ENCODE data around the gene ATP5PD. TPM values are rescaled to one million over a fixed set of nuclear protein-coding genes. Genes with fewer than 3 reads are reported as not detected.
A peak's percentile ranks its signal among the peaks of the same experiment; 100 is the strongest.
"Not testable (repeated sequence)": the region's sequence is repeated elsewhere in the genome, so short reads cannot be mapped to it uniquely, and the experiment has no call there.

Gene ATP5PD
- total RNA-seq, 1 donor from 2014 or later = 188 TPM

DNA sequence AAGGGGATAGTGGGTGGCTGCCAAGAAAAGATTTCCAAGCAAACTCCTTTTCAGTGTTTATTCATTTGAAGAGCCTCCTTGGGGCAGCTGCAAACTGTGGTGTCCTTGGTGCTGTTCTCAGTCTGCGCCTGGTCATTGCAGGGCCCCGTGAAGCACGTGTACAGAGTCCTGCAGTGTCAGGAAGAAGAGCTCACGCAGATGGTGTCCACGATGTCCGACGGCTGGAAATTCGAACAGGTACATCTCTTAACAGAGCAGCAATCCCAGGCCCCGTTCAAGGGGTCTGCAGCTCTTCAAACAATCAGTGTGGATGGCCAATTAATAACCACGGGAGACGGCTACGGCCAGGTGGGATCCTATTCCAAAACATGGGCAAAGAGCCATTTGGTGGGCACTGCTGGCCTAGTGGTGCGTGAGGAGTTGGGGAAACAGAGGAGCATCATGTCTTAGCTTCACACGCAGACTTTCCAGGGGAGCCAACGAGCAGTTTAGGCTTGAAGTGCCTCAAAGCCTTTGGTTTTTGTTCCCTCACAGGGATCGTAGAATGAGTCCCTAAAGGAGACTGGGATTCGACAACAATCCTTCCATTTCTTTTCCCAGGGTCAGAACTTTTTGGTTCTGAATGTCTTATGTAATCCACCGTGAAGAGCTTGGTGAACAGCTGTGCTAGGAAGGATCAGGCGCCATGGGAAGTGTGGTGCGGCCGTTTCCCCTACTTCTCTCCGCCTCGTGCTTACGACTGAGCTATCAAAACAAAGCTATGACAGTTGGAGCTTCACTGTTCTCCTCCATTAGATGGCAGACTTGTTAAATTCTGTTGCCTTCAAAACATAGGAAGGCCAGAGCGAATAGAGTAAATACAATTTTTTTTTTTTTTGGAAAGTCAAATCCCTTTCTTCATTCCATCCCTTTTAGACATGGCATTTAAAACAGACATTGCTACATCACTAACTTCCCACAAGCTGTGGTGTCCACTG is 12.9 kb upstream of the ATP5PD start:
- DNase-seq (ENCODE audit: low read depth in 2 of 2) = peak; percentile 78 to 84

DNA sequence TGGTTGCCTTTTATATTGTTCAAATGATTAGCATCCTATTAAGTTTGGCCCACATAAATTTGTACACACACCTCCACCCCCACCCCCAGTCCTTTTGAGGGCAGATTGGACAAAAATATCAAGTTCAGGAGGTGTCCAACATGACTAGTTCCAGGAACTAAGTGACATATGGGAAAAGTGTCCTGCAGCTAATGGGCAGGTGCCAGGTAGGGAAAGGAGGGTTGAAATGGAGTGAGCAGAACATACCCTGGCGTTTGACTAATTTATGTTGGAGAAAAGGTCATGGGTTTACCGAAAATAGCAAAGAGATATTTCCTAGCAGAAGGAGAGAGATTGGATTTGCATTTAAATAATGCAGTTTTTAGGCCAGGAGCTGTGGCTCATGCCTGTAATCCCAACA is 5.2 kb upstream of the ATP5PD start:
- no peak for DNase-seq (ENCODE audit: low read depth in 2 of 2)

DNA sequence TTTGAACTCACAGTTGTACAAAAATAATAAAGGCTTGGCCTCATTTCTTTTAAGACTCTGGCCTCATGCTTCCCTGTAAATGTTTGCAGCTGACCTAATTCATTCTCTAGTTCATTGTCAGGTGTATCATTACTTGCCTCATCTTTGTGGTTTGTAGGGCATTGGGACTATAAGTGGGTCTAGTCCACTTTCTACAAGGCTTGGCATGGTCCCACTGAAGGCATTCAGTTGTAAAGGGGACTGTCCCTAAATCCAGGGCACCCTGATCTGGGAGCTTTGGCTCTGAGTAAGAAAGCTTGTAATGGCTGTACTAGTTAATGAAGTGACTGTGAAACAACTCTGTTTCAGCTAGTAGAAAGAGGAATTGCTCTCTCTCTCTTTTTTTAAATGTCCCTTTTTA is 2.9 kb upstream of the ATP5PD start:
- no peak for DNase-seq (ENCODE audit: low read depth in 2 of 2)

DNA sequence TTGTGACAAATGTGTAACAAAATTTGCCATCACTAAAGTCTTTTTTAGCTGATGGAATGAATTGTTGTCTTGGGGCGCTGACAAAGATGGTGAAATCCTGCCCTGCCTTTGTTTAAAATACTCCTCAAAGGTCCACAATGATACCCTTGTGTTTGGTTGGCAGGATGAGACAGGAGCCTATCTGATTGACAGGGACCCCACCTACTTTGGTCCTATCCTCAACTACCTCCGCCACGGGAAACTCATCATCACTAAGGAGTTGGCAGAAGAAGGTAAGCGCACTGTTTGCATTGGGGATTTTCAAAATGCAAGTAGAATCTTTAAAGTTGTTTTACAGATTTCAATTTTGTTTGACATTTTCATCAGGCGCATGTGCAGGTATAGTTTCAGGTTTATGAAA is 2.3 kb upstream of the ATP5PD start:
- no peak for DNase-seq (ENCODE audit: low read depth in 2 of 2)

DNA sequence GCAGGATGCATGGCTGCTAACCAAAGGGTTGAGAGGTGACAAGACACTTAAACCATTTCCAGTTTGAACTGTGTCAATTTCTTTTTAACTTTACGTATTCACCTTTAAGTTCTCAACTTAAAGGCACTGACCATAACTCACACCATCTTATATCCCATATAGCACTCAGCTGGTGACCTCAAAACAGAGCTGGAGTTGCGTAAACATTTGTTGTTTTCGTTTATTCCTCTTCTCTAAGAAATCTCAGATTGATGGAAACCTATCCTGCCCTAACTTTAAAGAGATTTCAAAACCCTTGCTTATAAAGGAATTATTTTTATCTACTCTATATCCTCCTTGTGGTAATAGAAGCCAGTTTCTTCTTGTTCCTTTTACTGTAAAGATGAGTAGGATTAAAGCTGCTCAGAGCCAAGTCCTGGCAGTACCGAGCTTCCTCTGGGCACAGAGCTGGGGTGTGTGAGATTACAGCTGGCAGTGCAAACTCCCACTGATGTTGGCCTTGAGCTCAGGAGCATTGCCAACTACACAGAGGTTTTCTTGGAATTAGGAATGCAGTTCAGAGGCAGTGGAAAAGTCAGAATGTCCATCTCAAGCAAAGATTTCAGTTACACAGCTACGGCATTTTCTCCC is 1.6 kb upstream of the ATP5PD start:
- no peak for DNase-seq (ENCODE audit: low read depth in 2 of 2)

DNA sequence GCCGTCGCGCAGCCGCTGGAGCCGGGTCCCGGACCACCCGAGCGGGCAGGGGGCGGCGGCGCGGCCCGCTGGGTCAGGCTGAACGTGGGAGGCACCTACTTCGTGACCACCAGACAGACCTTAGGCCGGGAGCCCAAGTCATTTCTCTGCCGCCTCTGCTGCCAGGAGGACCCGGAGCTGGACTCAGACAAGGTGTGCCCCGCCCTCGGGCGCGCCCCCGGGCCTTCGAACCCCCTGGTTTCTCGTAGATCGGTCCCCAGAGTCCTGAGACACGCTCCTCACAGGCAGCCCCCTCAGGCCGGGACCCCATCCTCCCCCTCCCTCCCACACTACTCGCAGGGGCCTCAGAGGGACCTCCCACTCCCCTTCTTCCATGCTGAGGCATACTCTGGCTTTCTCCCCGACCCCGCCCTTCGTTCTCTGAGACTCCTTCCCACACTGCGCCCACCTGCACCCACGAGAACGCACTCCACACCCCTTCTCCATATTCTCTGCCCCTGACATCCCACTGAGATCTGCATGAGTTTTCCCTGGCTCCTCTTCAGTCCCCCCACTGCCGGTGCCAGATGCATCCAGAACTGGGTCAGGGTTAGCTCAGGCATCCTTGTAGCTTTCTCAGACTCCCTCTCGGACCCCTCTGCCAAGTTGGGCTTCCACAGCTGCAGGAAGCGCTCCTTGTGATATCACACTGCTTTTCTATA is 779 bp upstream of the ATP5PD start:
- DNase-seq (ENCODE audit: low read depth in 2 of 2) = peak in 1 of 2 donors; percentile 13

DNA sequence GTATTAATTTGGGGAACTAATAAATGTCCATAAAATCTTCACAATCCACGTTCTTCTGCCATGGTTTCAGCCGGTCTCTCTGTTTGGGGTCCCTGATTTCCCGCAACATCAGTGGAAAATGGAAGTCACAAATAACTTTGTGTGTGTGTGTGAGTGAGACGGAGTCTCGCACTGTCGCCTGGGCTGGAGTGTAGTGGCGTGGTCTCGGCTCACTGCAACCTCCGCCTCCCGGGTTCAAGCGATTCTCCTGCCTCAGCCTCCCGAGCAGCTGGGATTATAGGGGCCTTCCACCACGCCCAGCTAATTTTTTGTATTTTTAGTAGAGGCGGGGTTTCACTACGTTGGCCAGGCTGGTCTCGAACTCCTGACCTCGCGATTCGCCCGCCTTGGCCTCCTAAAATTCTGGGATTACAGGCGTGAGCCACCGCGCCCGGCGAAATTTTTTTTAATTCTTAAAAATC is 793 bp downstream of the ATP5PD start:
- not testable (repeated sequence) for DNase-seq (ENCODE audit: low read depth in 2 of 2)

DNA sequence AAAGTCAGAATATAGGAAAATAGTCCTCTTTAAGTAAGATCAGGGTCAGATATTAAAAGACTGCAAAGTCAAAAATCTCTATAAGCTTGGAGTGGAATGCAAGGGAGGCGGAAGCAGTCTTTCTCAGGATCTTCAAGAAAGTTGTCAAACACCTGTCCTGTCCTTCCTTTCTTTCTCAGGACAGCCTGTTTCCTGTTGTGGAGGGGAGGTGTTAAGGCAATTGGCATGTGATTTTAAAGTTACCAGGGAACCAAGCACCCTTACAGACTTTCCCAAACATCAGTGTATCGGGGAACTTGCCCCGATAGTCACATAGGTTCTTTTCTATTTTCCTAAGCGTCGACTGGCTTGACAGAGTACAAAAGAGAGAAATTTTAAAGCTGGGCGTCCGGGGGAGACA is 2.1 kb downstream of the ATP5PD start:
- no peak for DNase-seq (ENCODE audit: low read depth in 2 of 2)

DNA sequence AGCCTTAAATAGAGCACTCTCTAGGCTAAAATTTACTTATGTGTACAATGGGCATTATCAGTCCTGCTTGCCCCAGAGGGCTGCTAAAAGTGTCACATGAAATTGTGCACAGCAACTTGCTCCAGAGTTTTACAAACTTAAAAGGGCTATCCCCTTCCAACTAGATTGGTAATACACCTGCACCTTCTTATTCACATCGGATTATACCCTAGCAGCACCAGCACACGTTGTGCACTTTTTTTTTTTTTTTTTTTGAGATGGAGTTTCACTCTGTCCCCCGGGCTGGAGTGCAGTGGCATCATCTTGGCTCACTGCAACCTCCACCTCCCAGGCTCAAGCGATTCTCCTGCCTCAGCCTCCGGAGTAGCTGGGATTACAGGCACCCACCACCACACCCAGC is 3.0 kb downstream of the ATP5PD start:
- not testable (repeated sequence) for DNase-seq (ENCODE audit: low read depth in 2 of 2)

DNA sequence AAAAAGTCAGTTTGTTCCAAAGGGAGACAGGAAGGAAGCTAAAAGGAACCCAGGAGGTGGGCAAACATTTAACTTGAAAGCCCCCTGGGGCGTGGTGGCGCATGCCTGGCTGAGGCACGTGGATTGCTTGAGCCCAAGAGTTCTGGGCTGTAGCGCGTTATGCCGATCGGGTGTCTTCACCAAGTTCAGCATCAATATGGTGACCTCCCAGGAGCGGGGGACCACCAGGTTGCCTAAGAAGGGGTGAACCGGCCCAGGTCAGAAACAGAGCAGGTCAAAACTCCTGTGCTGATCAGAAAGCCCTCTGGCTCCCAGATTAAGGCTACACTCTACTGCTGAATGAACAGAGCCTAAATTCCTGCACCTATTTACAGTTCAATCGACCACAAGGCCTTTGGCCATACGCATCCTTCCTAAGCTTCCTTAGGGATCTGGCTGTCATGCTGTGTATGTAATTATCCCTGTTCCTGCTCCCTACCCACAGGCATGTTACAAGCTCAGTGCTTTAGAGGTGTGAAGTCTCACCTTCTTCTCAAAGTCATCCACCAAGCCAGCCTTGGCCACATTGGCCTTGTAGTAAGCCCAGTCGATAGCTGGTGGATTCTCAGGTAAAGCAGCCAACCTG is 5.0 kb downstream of the ATP5PD start:
- no peak for DNase-seq (ENCODE audit: low read depth in 2 of 2)

DNA sequence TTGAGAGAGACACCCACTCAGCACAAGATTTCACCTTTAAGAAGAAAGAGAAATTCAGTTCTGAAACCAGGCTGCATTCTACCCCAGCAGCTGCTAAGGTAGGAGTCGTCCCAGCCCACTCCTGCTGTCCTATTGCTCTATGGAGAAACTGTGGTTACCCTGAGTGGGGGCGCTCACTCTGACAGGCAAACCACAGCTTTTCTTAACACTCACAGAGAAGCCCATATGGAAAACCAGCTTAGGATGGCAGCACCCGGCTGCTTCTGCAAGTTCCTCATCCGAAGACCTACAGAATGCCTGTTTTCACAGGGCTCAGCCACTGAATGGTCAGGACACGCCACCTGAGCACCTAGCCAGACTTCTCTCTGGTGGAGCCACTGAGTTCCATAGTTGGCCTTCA is 7.5 kb downstream of the ATP5PD start:
- no peak for DNase-seq (ENCODE audit: low read depth in 2 of 2)

DNA sequence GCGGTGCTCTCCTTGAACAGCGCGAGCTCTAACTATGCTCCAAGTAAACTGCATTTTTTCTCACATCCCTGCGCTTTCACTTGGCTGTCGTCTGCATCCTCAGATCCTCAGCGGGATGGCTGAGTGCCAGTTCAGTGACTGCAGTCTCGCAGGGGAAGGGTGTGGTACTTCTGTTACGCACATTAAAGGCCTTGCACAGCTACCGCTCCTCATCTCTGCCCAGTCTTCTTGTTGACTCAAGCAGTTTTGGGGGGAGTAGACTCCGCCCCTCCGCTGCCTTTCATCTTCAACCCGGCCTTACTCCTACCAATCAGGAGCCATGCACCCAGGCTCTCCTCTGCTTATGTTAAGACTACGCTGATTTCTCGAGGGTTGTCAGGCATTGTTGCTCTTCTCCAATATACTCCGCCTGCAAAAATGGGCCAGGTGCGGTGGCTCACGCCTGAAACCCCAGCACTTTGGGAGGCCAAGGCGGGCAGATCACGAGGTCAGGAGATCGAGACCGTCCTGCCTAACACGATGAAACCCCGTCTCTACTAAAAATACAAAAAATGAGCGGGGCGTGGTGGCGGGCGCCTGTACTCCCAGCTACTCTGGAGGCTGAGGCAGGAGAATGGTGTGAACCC is 10.0 kb downstream of the ATP5PD start:
- peak in 1 of 2 donors; percentile 77 for DNase-seq (ENCODE audit: low read depth in 2 of 2)

DNA sequence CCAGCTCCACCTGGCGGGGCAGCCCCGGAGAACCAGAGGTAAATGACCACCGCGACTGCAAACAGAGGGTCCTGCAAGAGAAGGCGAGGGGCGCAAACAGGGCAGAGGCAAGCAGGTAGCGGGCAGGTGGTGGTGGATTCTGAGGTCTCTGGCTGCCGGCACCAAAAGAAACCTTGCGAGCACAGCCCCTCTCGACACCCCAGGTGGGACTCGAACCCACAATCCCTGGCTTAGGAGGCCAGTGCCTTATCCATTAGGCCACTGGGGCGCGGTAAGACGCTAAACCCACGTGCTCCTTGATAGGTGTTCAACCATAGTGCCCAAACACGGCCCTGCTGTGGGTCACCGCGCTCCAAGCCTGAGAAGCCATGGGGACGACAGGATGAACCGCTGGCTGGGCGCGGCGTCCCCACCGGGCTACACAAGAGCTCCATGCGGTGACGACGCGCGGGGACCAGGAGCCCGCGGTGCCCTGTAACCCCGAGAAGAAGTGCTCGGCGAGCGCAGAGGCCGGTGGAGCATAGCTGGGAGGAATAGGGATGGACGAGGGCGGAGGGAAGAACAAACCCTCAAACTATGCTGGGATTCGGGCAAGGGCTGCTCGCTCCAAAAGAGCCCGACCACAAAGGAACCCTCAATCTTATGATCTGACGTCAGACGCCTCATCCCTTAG is 12.4 kb downstream of the ATP5PD start:
- peak; percentile 78 to 89 for DNase-seq (ENCODE audit: low read depth in 2 of 2)

DNA sequence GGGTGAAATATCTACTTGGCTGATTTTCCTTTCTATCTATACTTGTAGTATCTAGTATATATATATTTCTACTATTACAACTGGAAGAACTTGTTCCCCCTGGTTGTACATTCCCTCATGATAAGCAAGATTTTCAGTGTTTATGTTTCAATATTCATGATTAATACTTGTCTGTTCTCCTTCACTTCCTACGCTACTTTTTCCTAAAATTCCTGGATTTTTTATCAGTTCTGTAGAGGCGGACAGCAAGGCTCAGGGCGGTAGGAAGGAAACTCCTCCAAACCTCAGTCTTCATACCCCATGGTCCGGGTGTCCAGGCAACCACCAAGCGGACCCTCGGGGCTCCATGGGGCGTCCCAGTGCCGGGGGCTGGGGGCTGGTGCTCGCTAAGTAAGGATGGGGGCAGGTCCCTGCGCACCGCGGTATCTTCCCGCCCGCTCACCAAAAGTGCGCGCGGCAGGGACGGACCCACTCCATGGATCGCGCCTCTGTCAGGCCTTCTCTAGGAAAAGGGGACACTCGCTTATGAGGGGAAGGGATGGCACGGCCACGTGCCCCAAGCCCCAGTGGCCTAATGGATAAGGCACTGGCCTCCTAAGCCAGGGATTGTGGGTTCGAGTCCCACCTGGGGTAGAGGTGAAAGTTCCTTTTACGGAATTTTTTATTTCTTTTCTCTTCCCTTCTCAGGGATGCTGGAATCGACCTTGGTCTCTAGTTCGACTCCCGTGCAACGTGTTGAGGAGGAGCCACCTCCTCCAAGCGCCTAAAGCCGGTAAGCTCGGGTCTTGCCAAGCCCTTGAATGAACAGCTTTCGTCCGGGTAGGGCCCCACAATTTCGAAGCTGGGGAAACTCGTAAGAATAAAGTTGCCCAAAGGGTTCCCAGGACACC is 13.2 kb downstream of the ATP5PD start:
- DNase-seq (ENCODE audit: low read depth in 2 of 2) = peak; percentile 83 to 90

DNA sequence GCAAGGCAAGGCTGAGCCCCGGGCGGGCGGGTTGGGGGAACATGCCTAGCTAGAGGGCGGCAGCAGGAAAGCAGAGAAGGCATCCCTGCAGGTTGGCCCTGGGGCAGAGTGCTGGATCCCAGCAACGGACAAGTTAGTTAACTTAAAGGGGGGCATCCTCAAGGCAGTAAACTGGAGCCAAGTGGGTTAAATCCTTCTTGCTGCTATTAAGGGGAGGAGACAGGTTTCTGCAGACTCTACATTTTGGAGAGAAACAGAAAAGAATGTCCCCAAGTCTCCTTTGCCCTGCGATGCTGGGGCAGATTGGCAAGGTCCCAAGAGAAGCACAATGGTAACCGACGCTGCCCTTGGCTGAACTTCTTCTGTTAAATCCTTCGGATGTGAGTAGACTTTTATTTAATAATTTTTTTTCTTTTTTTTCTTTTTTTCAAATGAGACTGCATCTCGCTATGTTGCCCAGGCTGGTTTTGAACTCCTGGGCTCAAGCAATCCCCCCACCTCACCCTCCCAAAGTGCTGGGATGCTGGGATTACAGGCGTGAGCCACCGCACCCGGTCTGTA is 14.0 kb downstream of the ATP5PD start:
- peak in 1 of 2 donors; percentile 18 for DNase-seq (ENCODE audit: low read depth in 2 of 2)

DNA sequence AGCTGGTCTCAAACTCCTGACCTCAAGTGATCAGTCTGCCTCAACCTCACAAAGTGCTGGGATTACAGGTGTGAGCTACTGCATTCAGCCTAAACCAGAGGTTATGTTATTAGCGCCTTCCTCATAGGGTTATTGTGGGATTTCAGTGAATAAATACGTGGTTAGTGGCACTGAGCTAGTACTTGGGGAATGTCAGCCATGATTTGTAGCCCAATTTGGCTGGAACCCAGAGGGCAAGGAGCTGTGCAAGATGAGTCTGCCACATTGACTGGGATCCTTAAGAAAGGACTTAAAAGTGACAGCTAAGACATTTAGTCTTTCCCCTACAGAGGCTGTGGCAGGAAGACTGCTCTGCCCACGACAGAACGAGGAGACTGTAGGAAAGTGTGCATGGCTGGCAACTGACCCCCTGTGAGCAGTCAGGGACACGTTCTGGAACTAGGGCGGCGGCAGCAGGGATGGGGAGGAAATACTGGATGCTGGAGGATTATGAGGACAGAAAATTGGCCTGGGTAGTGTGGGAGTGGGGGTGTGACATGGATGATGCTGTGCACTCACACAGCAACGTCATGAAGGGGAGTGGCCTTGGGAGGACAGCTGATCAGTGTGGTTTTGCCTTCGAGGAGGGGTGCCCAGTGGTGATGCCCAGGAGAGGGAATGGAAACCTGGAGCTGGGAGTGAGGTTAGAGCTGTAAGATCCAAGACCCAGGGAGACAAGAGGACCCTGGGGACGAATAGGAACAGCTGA is 14.6 kb downstream of the ATP5PD start:
- peak; percentile 69 to 71 for DNase-seq (ENCODE audit: low read depth in 2 of 2)

DNA sequence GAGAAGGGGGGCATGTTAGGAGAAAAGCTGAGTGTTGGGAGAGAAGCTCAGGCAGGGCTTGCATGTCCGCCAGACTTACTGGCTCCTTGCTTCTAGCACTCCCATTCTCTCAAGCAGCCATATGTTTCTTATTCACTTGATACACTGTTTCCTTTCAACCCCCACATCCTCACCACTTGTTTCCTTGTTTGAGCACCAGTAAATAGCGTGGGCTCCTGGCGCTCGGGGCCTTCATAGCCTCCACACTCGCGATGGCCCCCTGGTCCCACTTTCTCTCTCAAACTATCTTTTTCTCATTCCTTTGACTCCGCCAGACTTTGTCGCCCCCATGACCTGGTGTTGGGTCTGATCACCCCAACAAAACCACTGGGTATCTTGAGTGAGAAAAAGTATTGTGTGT is 16.6 kb downstream of the ATP5PD start:
- DNase-seq (ENCODE audit: low read depth in 2 of 2) = no peak

DNA sequence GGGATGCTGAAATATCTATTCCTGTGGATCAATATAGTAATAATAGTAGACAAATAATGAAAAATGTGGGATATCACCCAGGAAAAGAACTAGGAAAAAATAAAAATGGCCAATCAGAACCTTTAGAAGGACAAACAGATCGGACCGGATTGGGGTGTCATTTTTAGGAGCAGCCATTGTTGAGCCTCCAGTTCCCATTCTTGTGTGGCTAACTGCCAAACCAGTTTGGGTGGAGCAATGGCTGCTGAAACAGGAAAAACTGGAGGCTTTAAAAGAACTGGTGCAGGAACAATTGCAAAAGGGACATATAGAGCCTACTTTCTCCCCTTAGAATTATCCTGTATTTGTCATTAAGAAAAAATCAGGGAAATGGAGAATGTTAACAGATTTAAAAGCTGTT is 20.1 kb downstream of the ATP5PD start:
- DNase-seq (ENCODE audit: low read depth in 2 of 2) = not testable (repeated sequence)

DNA sequence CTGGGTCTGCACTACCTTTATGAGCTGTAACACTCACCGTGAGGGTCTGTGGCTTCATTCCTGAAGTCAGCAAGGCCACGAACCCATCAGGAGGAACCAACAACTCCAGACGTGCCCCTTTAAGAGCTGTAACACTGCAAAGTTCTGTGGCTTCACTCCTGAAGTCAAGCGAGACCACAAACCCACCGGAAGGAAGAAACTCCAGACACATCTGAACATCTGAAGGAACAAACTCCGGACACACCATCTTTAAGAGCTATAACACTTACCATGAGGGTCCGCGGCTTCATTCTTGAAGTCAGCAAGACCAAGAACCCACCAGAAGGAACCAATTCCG is 21.4 kb downstream of the ATP5PD start:
- DNase-seq (ENCODE audit: low read depth in 2 of 2) = not testable (repeated sequence)

Data from dermis microvascular lymphatic vessel endothelial cell (primary cell).